Hematopoietic multipotent progenitor cell treated with erythropoietin and hydrocortisone succinate and interleukin-3 and kit ligand, for 6 days (in vitro differentiated cells): ENCODE data around the gene OR52D1.

Source experiments
- DNase-seq: peaks from one replicate; pipeline ENCODE4 v3.0.0-alpha.2; 2015

The OR52D1 gene

GRCh38 chr11:5488385-5488784, at the start of gene OR52D1:
Gene OR52D1 (plus strand): TSS chr11:5488685. CDS start chr11:5488707, 22 bp downstream.
- no peak for DNase-seq

DNA sequence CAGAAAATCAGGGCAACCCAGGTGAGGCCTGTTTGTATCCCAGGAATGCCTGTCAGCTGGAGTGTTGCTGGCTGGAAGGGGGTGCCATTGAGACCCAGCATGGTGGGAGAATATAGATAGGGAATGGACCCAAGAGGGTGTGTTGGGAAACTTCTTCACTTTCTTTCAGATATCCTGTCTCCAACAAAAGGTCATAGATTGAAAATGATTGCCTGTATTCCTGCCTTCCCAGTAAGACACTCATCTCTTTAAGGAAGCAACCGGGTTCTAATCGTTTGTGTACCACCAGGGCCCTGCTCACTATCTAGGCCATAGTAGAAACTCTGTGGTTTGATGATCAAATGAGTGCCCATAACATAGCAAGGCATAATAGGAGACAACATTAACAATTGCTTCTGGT, 47.1 kb upstream of the OR52D1 start, which contains the start of gene OR51I1:
Gene OR51I1 (minus strand): TSS at position 101 of the 400 bp plus-strand sequence. CDS start 0 bp downstream, at position 101.
- no peak for DNase-seq

- DNase-seq, result no peak
These were observed 44.6 kb upstream of the OR52D1 start for GRCh38 chr11:5443835-5444393.

DNA sequence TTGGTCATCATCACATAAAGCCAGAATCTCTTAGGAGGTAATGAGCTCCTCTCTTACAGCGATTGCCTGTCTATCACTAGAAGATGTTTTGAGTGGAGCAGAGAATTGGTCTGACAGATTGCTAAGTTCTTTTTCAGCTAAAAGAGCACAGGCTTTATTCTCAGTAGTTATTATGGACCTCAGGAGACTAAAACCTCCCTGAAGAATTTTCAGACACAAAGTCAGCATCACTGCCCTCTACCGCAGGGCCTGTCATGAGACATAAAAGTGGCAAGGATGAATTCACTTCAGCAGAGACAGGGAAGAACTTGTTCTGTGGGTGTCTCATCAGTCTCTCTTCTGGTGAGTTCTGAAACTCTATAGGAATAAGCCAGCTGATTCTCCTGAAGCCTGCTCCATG, 39.5 kb upstream of the OR52D1 start, which contains the start of gene OR51I2:
Gene OR51I2 (plus strand): TSS at position 301 of the 400 bp plus-strand sequence. CDS start 4,166 bp downstream, outside the sequence.
- no peak for DNase-seq

- DNase-seq, result no peak
These were observed 39.1 kb upstream of the OR52D1 start for GRCh38 chr11:5449432-5449831.

DNA sequence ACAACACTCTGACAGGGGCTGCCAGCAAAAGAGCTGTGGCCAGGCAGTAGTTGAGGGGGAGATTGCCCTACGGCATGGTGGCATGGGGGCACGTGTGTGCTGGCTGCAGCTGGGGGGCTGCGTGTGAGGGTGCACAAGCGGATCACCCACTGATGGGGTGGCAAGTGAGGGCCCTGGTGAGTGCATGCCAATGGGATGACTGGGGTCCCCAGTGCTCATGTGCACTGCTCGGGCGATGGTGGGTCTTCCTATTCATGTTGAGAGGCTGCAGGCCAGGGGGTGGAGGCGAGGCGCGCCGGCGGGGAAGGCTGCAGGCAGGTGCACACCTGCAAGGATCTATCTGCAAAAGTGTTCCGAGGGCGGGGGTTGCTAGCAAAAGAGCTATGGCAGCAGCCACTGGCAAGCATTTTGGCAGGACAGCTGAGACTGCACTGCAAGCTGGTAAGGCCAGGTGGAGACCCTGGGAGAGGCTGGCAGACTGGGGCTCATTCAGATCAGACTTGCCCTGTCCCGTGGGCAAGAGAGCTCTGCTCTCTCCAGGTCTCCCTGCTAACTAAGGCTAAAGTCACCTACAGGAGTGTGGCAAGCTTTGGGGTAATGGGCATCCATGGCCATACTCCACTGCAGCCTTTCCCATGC, 27.4 kb upstream of the OR52D1 start:
- DNase-seq, result no peak

- no peak for DNase-seq
These were observed 21.0 kb upstream of the OR52D1 start for GRCh38 chr11:5467527-5467926.

DNA sequence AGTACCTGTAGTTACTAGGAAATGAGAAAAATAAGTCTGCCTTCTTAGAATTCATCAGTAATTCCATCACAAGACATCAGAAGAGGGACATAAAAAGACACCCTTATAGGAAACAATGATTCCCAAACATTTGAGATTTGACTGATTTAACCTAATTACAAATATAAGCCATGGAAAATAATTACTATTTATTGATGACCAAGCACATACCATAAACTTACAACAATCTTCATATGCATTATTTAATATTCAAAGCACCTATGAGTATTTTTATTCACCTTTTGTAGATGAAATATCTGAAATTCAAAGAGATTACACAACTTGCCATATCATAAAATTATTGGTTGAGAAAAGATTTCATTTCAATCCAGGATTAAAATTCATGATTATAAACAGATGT, 14.6 kb upstream of the OR52D1 start:
- DNase-seq, result no peak

DNA sequence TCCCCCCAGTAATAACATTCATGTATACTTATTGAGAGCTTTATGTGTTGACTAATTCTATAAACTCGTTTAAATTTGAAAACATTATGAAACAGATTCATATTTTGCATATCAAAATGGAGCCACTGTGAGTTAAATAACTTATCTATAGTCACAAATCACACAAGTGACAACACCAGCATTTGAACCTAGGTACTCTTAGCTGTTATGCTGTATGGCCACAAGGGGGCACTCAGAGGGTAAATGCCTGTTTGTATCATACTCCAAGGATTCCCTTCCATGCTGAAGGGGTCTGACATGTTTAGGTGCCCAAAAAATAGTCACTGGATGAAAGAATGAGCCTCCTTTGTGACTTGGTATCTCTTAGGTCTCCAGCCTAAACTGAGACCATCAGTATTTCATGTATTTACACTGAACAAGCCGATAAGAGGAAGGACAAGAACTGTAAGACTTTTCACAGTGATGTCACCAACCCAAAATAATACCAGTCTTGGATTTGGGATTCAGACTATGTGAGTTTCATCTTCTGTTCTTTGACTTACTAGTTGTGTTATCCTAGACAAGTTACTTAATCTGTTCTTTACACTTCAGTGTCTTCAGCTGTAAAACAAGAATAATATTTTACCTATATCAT, 12.2 kb upstream of the OR52D1 start:
- DNase-seq, result peak; percentile 87

- DNase-seq, result no peak
These were observed 2.5 kb upstream of the OR52D1 start for GRCh38 chr11:5486003-5486402.

- DNase-seq, result no peak
These were observed 2.1 kb upstream of the OR52D1 start for GRCh38 chr11:5486421-5486820.

- DNase-seq, result no peak
These were observed 414 bp downstream of the OR52D1 start for GRCh38 chr11:5488798-5489399.

DNA sequence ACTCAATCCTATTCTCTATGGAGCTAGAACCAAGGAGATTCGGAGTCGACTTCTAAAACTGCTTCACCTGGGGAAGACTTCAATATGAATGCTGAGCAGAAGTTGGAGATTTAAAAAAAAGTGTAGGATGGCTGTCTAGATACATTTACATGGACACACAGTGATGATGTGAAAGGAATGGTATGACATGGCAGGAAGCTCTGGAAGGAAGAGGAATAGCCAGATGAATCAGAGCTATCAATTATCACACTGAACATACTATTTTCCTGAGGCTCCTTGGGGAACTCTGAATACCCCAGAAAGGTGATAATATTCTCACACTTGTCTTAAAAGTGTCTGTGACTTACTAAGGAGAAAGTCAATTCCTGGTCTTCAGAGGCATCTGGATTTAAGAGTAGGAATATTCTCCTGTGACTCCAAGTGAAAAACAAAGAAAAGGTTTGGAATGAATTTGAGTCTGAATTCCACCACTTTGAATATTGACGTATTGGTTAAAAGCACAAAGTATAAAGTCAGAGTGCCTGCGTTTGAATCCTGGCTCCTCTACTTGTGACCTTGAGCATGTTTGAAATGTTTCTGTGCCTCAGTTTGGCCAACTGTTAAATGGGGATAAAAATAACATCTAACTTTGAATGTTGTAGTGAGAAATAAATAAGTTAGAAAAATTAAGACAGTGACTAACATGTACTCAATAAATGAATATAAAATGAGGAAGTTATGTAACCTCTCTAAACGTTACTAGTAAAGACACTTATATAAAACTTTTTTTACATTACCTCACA, 1.3 kb downstream of the OR52D1 start:
- DNase-seq, result no peak

- DNase-seq, result no peak
These were observed 11.2 kb downstream of the OR52D1 start for GRCh38 chr11:5499671-5500070.

GRCh38 chr11:5500393-5500801, 11.9 kb downstream of the OR52D1 start:
- DNase-seq, result no peak

- DNase-seq, result no peak
These were observed 16.0 kb downstream of the OR52D1 start for GRCh38 chr11:5504403-5504921.

GRCh38 chr11:5505363-5506048, 17.0 kb downstream of the OR52D1 start:
- no peak for DNase-seq

GRCh38 chr11:5507177-5507932, 18.9 kb downstream of the OR52D1 start:
- no peak for DNase-seq

- DNase-seq, result no peak
These were observed 19.4 kb downstream of the OR52D1 start for GRCh38 chr11:5507933-5508305.

DNA sequence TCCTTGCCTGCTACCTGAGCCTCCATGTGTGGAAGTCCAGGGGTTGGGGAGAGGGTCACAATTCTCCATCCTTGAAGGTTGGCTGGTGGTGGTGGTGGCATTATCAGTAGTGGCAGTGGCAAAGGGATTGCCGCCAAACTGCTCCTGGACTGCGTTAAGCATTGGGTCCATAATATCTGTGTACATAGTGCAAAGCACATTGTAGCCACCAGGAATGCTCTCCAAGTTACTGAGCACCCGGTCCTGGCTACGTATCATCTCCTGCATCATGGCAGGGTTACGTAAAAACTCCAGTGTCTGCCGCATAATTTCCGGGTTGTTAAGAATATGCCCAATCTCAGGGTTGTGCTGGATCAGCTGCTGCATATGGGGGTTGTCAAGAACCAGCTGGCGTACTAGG, 20.1 kb downstream of the OR52D1 start:
- no peak for DNase-seq

DNA sequence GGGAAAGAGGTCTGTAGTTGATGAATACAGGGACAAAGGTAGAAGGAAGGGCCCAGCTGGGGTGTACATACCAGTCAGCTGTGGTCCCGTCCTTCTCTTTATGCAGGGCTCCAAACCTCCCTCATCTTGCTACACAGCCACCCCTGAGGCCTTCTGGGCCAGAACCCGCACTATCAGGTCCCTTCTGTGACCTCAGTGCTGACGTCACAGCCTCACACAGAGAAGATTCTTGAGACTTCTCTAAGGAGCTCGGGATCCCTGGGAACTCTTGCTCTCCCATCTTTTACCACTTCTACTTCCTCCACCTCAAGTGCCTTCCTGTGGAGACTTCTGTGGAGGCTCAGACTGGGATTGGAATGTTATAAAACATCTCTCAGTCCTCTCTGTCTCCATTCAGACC, 21.3 kb downstream of the OR52D1 start, which contains the start of gene UBQLN3:
Gene UBQLN3 (minus strand): TSS at position 155 of the 400 bp plus-strand sequence. CDS start 399 bp downstream, outside the sequence.
- no peak for DNase-seq
